Panc1 (cell line): ENCODE results near the gene PCMT1. TPM values are rescaled to one million over a fixed set of nuclear protein-coding genes. Genes with fewer than 3 reads are reported as not detected.
A peak's percentile ranks its signal among the peaks of the same experiment; 100 is the strongest.

Experiments used
- ATAC-seq: fragments of 200-7000 bp; cut with Tn5 transposase; 2 replicates; pipeline ENCODE4 v1.9.1; 2020; ENCODE audit warnings: mild to moderate bottlenecking, moderate library complexity
- BruUV-seq: library from RNA; stranded (reverse); fragments of 400-500 nt; replicated peaks from 2 replicates; lab custom pipeline; 2021; lab: Mats Ljungman, UMichigan
- CTCF ChIA-PET: fragments of 300-600 bp; sonication (Branson Sonifier 250); formaldehyde crosslinking; loops from one replicate; lab custom pipeline; 2022; ENCODE audit warnings: antibody characterized with exemption; lab: Charles Lee
- POLR2A ChIA-PET: fragments of 300-600 bp; sonication (Branson Sonifier 250); formaldehyde crosslinking; loops from one replicate; lab custom pipeline; 2022; ENCODE audit warnings: antibody characterized with exemption; lab: Charles Lee
- DNase-seq: peaks from one replicate; pipeline ENCODE4 v3.0.0-alpha.2; 2010; ENCODE audit warnings: low read depth, low spot score
- H3K27ac ChIP-seq: 2 replicates; pipeline ENCODE4 v1.5.1; 2011; ENCODE audit warnings: mild to moderate bottlenecking, low read length, inconsistent platforms
- H3K27me3 ChIP-seq: fragments of 200-500 bp; sonication (Bioruptor generic); 2 replicates; pipeline ENCODE4 v1.6.0; 2014; ENCODE audit warnings: low read length, inconsistent platforms; ENCODE audit not compliant: control insufficient read depth, insufficient read depth
- H3K36me3 ChIP-seq: fragments of 200-500 bp; sonication (Bioruptor generic); 2 replicates; pipeline ENCODE4 v1.5.1; 2014; ENCODE audit warnings: inconsistent platforms, mild to moderate bottlenecking, low read length, moderate library complexity; ENCODE audit not compliant: control insufficient read depth, insufficient read depth
- H3K4me1 ChIP-seq: 2 replicates; pipeline ENCODE4 v1.5.1; 2011; ENCODE audit warnings: inconsistent platforms, mild to moderate bottlenecking, low read length, moderate library complexity; ENCODE audit not compliant: control insufficient read depth, insufficient read depth
- H3K4me3 ChIP-seq, 2 experiments: 2 replicates each; pipeline ENCODE4 v1.5.1; 2011 to 2012; ENCODE audit warnings: low read depth in 2 of 2, low read length in 2 of 2, mild to moderate bottlenecking in 2 of 2, inconsistent platforms in 1 of 2, moderate library complexity in 1 of 2
- H3K9me3 ChIP-seq: fragments of 200-500 bp; sonication (Bioruptor generic); 2 replicates; pipeline ENCODE4 v1.5.1; 2014; ENCODE audit warnings: low read depth, mild to moderate bottlenecking, inconsistent platforms, low read length, moderate library complexity; ENCODE audit not compliant: control insufficient read depth, insufficient read depth
- CTCF ChIP-seq: fragments of 450-650 bp; IDR thresholded peaks from 2 replicates; pipeline ENCODE4 v1.5.1; 2017; ENCODE audit warnings: mild to moderate bottlenecking
- POLR2AphosphoS5 ChIP-seq: IDR thresholded peaks from 2 replicates; pipeline ENCODE4 v1.6.1; 2012; ENCODE audit warnings: mild to moderate bottlenecking, low read depth, low read length, moderate library complexity
- REST ChIP-seq, 2 experiments: IDR thresholded peaks; 2 replicates each; pipeline ENCODE4 v1.6.1; 2011 to 2012; ENCODE audit warnings: low read depth in 2 of 2, control low read depth in 1 of 2, low read length in 1 of 2, mild to moderate bottlenecking in 1 of 2, moderate library complexity in 1 of 2; ENCODE audit not compliant: insufficient read depth in 1 of 2
- SIN3A ChIP-seq: IDR thresholded peaks from 2 replicates; pipeline ENCODE4 v1.6.1; 2012; ENCODE audit warnings: low read depth, mild to moderate bottlenecking, low read length, moderate library complexity, borderline replicate concordance; ENCODE audit not compliant: insufficient read depth
- TCF7L2 ChIP-seq: IDR thresholded peaks from 2 replicates; pipeline ENCODE4 v1.6.1; 2011; ENCODE audit warnings: mild to moderate bottlenecking, low read depth, low read length, inconsistent platforms
- in situ Hi-C: cut with HindIII; loops from 2 replicates; pipeline ENCODE4 v1.10.0; 2016; ENCODE audit warnings: low sequenced_read_pairs, low pct_unique_long_range_greater_than_20kb
- intact Hi-C: fragments of 100-400 bp; cut with micrococcal nuclease; formaldehyde crosslinking; loops from one replicate; pipeline ENCODE4 v1.10.0; 2022; ENCODE audit not compliant: unreplicated experiment
- total RNA-seq: library from RNA; stranded (reverse); gene quantifications from one replicate; pipeline ENCODE4 v1.2.1, GENCODE V29; 2021; ENCODE audit not compliant: unreplicated experiment

PCMT1 gene
- total RNA-seq, 1 experiment from 2014 or later = 118 TPM

- H3K36me3 ChIP-seq = peaks cover 3% of the 10 kb centered on the region
- CTCF ChIA-PET = interaction anchor here (0.6 to 0.7 kb wide), 2 partner anchors 9 to 177 kb away, joined by 4 to 6 read pairs; no protein-coding TSS in a partner anchor
- no peak for ATAC-seq
- intact Hi-C loops (loop anchor here (2.0 kb wide), 1 partner anchor 204 kb away; no protein-coding TSS in a partner anchor), in situ Hi-C loops (no loop called here)
- no peak overlapping the region for H3K4me3 ChIP-seq
- DNase-seq = no peak
- 0 out of 2 replicates have a peak, but pooled peaks cover 2% of the 10 kb centered on the region for H3K4me1 ChIP-seq
- no peak overlapping the region for H3K27ac ChIP-seq
- no peak for TF ChIP-seq TCF7L2
- no peak for TF ChIP-seq REST (IDR thresholded peaks at IDR 0.05; ENCODE audit: insufficient read depth in 1 of 2, low read depth in 2 of 2, low read length in 1 of 2)
- TF ChIP-seq CTCF = no peak
- no peak for TF ChIP-seq SIN3A
- TF ChIP-seq POLR2AphosphoS5 = no peak
- no peaks in the 10 kb centered on the region for H3K9me3 ChIP-seq
- no peaks in the 10 kb centered on the region for H3K27me3 ChIP-seq
- POLR2A ChIA-PET = interaction anchor here (1.1 kb wide), 1 partner anchor 9 kb away, joined by 4 read pairs; no protein-coding TSS in a partner anchor
- no TSS peak for BruUV-seq
These were observed 26.3 kb upstream of the PCMT1 start for GRCh38 chr6:149723262-149723661.

GRCh38 chr6:149723771-149724417, 25.6 kb upstream of the PCMT1 start:
- in situ Hi-C loops (no loop called here), intact Hi-C loops (loop anchor here (2.0 kb wide), 1 partner anchor 203 kb away; no protein-coding TSS in a partner anchor)
- DNase-seq = no peak
- Histone ChIP-seq H3K9me3 (no peaks in the 10 kb centered on the region), H3K4me3 (no peak overlapping the region), H3K27ac (no peak overlapping the region), H3K4me1 (0 out of 2 replicates have a peak, but pooled peaks cover 2% of the 10 kb centered on the region), H3K36me3 (peaks cover 7% of the 10 kb centered on the region), H3K27me3 (no peaks in the 10 kb centered on the region)
- ChIA-PET POLR2A (interaction anchor here (0.7 to 1.1 kb wide), 2 partner anchors 9 to 60 kb away, joined by 4 read pairs; no protein-coding TSS in a partner anchor), CTCF (interaction anchor here (0.6 to 0.7 kb wide), 2 partner anchors 8 to 177 kb away, joined by 4 to 6 read pairs; no protein-coding TSS in a partner anchor)
- no TSS peak for BruUV-seq
- TF ChIP-seq REST (IDR thresholded peaks at IDR 0.05; ENCODE audit: insufficient read depth in 1 of 2, low read depth in 2 of 2, low read length in 1 of 2) (no peak), POLR2AphosphoS5 (0 out of 2 replicates have a peak, but pooled peaks have one; percentile 24), TCF7L2 (no peak), SIN3A (no peak), CTCF (peak; percentile 93)
- peak; percentile 93 for ATAC-seq
